Thoracic aorta endothelial cell (primary cell): Measurements from ENCODE around the gene GPR137. TPM values are rescaled to one million over a fixed set of nuclear protein-coding genes. Genes with fewer than 3 reads are reported as not detected.

Experiments used
- small RNA-seq: library from RNA; depleted of rRNA; stranded (forward); fragments of <200 nt; gene quantifications from one replicate; pipeline ENCODE3, GENCODE V24; 2012
- total RNA-seq: library from RNA; depleted of rRNA; stranded (reverse); fragments of >200 nt; gene quantifications from 2 replicates; pipeline ENCODE4 v1.2.3, GENCODE V29; 2012

GPR137 gene
- 9.1 and 9.7 TPM in 2 replicates for total RNA-seq

GRCh38 chr11:64284962-64285884, at the start of gene GPR137:
GPR137 (plus strand) TSS chr11:64285848; CDS start chr11:64286525, 677 bp downstream.

DNA sequence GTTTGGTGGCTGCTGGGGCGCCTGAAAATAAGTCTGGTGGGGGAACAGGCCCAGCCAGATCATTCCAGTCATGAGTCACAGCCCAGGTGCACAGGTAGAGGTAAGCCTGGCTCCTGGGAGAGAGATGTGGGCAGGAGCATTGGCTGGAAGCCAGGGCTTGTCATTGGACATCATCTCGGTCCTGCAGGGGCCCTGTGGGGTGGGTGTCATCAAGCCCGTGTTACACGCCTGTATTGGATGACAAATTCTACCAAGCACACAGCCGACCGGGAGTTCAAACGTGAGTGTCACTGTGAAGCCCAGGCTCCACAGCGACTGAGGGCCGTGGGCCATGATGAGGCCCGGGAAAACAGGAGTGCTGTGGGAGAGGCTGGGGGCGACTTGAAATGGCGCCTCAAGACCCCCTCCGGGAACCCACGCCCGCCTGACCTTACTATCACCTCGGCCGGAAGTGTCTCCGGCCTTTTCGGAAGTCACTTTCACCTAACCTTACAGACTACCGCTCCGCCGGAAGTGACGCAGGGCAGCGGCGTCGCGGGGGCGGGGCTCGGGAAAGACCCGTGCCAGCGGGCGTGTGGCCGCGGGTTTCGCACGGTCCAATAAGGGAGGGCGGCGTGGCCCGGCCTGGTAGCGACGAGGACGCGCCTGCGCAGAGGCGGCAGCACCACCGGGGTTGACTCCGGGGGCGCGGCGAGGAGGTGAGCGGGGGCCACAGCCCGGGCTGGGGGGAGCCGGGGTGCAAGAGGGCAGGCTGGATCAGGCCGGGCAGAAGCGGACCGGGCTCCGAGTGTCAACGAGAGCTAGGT, 45.0 kb upstream of the GPR137 start, which contains the start of gene FKBP2:
FKBP2 (plus strand) TSS at position 661 of the 806 bp plus-strand sequence. CDS start 1,293 bp downstream, outside the sequence.

GRCh38 chr11:64246871-64247728, 38.5 kb upstream of the GPR137 start, which contains the start of gene PPP1R14B:
PPP1R14B (minus strand) TSS chr11:64246943; CDS start chr11:64246673, 270 bp downstream.

GRCh38 chr11:64251016-64251752, 34.5 kb upstream of the GPR137 start, which contains the start of gene PLCB3:
PLCB3 (plus strand) TSS chr11:64251530; CDS start chr11:64251650, 120 bp downstream.

DNA sequence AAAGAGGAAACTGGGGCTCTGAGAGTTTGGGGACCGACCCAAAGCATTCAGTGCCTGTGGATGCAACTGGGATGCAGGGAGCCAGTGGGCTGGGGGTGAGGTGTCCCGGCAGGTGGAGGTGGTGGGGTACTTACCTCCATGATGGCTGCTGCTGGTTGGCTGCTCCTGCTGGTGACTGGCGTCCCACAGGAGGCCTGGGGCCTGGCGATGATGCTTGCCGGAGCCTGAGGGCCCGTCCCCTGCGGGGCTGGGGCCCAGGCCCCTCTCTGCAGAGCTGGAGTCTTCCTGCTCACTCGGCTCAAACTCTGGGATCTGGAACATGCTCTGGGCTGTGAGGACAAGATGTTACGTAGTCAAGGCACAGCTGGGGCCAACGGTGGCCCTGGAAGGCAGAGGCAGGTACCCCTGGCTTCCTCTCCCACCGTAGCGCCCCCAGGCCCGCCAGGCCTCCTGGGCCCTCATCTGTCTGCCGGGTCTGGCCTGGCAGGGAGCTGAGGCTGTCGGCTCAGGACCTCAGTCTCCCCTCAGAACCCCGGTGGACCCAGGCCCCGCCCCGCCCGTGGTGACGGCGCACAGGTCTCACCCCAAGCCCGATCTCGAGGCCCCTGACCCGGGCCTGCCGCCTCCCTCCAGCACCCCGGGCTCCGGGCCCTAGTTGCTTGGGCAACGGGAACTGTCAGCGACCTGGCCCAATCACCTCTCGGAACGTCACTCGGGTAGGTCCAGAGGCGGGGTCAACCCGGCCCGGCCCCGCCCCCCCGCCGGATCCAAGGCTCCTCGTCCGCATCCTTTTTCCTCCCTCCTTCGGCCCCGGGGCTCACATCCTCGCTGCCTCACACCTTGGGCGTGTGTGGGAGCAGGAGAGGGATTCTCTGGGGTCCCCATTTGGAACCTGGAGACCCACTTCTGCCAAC, 1.3 kb upstream of the GPR137 start, which contains the start of gene BAD:
BAD (minus strand) TSS at position 618 of the 914 bp plus-strand sequence; CDS start at position 321, 297 bp downstream.

DNA sequence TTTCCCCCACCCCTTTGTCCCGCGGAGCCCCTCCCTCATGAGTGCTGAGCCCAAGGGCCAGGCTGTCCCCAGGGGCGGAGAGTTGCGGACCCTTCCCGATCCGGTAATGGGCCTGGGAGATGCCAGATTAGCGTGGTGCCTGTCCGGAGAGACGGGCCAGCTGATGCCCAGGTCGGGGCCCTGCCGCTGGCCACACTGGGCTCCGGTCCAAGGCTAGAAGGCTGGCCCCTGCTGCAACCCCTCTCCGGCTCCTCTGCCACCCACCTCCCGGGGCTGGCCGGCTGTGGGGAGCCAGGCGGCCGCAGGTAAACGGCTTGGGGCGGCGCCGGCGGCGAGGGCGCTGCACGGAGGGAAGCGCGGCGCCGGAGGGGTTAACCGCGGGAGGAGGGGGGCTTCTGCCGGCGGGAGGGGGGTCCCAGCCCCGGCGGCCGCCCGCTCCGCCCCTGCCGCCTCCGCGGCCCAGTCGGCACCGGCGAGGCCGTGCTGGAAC, 5.7 kb downstream of the GPR137 start, which contains the start of gene KCNK4:
KCNK4 (plus strand) TSS at position 41 of the 490 bp plus-strand sequence. CDS start 1,717 bp downstream, outside the sequence.

DNA sequence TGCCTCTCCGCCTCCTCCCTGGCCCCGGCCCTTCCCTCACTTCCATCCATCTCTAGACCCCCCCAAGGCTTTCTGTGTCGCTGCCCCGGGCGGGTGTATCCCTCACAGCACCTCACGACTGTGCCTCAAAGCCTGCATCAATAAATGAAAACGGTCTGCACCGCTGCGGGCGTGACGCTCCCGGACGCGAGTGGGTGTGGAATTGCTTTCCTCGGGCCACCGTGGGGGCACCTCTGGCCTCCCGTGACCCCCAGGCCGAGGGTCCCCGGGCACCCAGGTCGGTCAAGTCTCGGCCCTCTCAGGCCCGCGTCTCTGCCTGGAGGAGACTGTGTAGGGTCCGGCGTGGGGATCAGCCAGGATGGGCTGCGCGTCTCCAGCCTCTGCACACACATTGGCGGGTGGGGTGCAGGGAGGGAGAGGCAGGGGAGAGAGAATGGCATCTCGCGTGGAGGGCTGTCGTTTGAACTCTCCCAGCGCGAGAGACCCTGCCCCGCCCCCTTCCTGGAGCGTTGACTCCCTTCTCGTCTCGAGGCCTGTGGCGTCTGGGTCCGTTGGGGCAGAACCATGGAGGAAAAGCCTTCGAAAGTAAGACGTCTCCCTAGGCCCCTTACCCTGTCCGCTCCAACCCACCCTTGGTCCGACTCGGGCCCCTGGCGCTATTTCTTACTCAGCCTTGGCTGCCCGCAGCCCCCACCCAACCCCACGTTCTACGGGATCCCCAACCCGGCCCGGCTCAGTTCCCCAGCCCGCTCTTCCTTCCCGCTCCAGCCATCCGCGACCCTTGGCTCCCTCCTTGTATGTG, 14.4 kb downstream of the GPR137 start, which contains the start of gene CATSPERZ:
CATSPERZ (plus strand) TSS at position 512 of the 802 bp plus-strand sequence; CDS start at position 565, 53 bp downstream.

DNA sequence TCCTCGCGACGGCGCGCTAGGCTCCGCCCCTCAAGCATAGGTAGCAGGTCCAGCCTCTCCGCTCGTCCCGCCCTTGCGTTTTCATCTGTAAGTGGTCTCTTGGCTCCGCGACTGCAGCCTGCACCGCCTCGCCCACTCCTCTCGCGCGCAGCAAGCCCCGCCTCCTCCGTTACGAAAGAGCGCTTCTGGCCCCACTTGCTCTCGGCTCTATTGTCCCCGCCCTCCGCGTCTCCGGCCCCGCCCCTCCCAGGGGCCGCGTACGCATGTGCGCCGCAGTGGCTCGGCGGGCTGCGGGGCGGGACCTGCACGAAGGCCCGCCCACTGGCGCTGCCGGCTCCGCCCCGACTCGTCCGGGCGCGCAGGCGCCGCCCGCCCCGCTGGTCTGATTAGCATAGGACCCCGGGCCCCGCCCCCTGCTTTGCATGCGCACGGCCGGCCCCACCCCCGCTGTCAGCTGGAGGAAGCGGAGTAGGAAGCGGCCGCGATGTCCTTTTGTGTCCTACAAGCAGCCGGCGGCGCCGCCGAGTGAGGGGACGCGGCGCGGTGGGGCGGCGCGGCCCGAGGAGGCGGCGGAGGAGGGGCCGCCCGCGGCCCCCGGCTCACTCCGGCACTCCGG, 19.5 kb downstream of the GPR137 start, which contains the start of gene ESRRA:
ESRRA (plus strand) TSS at position 450 of the 616 bp plus-strand sequence. CDS start 1,656 bp downstream, outside the sequence.

GRCh38 chr11:64317325-64317960, 31.8 kb downstream of the GPR137 start, which contains the start of gene TRMT112:
TRMT112 (minus strand) TSS chr11:64317559; CDS start chr11:64317526, 33 bp downstream.

DNA sequence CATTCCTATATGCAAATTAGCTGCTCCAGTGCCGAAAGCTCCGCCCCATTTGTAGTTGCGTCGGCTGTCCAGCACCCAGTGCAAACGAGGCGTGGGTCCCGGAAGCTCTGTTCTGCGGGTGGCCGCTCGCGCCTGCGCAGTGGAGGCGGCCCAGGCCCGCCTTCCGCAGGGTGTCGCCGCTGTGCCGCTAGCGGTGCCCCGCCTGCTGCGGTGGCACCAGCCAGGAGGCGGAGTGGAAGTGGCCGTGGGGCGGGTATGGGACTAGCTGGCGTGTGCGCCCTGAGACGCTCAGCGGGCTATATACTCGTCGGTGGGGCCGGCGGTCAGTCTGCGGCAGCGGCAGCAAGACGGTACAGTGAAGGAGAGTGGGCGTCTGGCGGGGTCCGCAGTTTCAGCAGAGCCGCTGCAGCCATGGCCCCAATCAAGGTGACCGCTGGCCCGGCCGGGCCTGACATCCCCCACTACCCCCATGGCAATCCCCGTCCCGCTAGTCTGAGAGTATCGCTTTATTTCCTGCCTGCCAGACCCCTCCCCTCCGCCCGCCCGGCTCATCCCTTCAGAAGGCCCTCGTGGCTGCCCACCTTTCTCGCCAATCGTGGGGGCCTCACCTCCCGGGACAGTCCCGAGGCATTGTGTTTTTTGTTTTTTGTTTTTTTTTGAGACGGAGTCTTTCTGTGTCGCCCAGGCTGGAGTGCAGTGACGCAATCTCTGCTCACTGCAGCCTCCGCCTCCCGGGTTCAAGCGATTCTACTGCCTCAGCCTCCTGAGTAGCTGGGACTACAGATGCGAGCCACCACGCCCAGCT, 32.5 kb downstream of the GPR137 start, which contains the start of gene PRDX5:
PRDX5 (plus strand) TSS at position 161 of the 805 bp plus-strand sequence; CDS start at position 256, 95 bp downstream.

Small RNA genes within 50 kb of the gene (small RNA-seq; reads per million reads assigned to genes)
- gene RF00019, result not detected

Other genes with a start within 250 kb of the GPR137 start
- not detected in 2 replicates for gene FLRT1, start 249.9 kb upstream of the GPR137 start, total RNA-seq
- gene MACROD1, start 119.7 kb upstream of the GPR137 start, total RNA-seq, result 12.4 and 18.5 TPM in 2 replicates
- gene STIP1, start 99.7 kb upstream of the GPR137 start, total RNA-seq, result 247 and 273 TPM in 2 replicates
- gene FERMT3, start 79.1 kb upstream of the GPR137 start, total RNA-seq, result 124 and 138 TPM in 2 replicates
- gene TRPT1, start 59.7 kb upstream of the GPR137 start, total RNA-seq, result 18.2 and 22.8 TPM in 2 replicates
- gene NUDT22, start 59.6 kb upstream of the GPR137 start, total RNA-seq, result 27.9 and 34.0 TPM in 2 replicates
- 8.1 and 8.9 TPM in 2 replicates for gene DNAJC4, start 55.3 kb upstream of the GPR137 start, total RNA-seq
- 11.0 and 14.8 TPM in 2 replicates for gene VEGFB, start 51.3 kb upstream of the GPR137 start, total RNA-seq
- 23.8 and 34.0 TPM in 2 replicates for gene FKBP2, start 44.8 kb upstream of the GPR137 start, total RNA-seq
- gene PPP1R14B, start 38.9 kb upstream of the GPR137 start, total RNA-seq, result 258 and 294 TPM in 2 replicates
- 61.2 and 61.6 TPM in 2 replicates for gene PLCB3, start 34.3 kb upstream of the GPR137 start, total RNA-seq
- gene BAD, start 1.2 kb upstream of the GPR137 start, total RNA-seq, result 49.2 and 51.7 TPM in 2 replicates
- gene KCNK4, start 5.5 kb downstream of the GPR137 start, total RNA-seq, result 0.07 TPM in 1 of 2 replicates, not detected in the other
- 0.27 and 0.57 TPM in 2 replicates for gene CATSPERZ, start 14.5 kb downstream of the GPR137 start, total RNA-seq
- 26.4 and 27.5 TPM in 2 replicates for gene ESRRA, start 19.7 kb downstream of the GPR137 start, total RNA-seq
- gene TRMT112, start 31.7 kb downstream of the GPR137 start, total RNA-seq, result 172 and 196 TPM in 2 replicates
- gene PRDX5, start 32.3 kb downstream of the GPR137 start, total RNA-seq, result 108 and 151 TPM in 2 replicates
- 1.1 and 1.9 TPM in 2 replicates for gene CCDC88B, start 54.4 kb downstream of the GPR137 start, total RNA-seq
- 35.1 and 49.9 TPM in 2 replicates for gene RPS6KA4, start 73.3 kb downstream of the GPR137 start, total RNA-seq